HL-60 (cell line): ENCODE results near the gene AMHR2.

Source experiments
- DNase-seq, 2 experiments: peaks; one replicate each; pipeline ENCODE4 v3.0.0-alpha.2; 2010 to 2020; ENCODE audit warnings: low read depth in 1 of 2, low spot score in 1 of 2
- H3K27ac ChIP-seq: fragments of 250-450 bp; sonication (Bioruptor Pico); replicated peaks from 2 replicates; pipeline ENCODE4 v1.5.1; 2020; ENCODE audit warnings: mild to moderate bottlenecking, moderate library complexity
- H3K27me3 ChIP-seq: fragments of 250-450 bp; sonication (Bioruptor Pico); 2 replicates; pipeline ENCODE4 v1.5.1; 2021; ENCODE audit warnings: mild to moderate bottlenecking, moderate library complexity; ENCODE audit not compliant: insufficient read depth, poor library complexity, severe bottlenecking
- H3K4me3 ChIP-seq: replicated peaks from 2 replicates; pipeline ENCODE4 v1.5.1; 2011; ENCODE audit warnings: mild to moderate bottlenecking, control low read depth, low read length; ENCODE audit not compliant: insufficient read depth
- CTCF ChIP-seq: IDR thresholded peaks from one replicate; pipeline ENCODE4 v1.5.1; 2011; ENCODE audit warnings: low read length, control low read depth, inconsistent platforms; ENCODE audit not compliant: insufficient read depth
- GABPA ChIP-seq: IDR thresholded peaks from 2 replicates; pipeline ENCODE4 v1.6.1; 2012; ENCODE audit warnings: low read depth
- POLR2AphosphoS5 ChIP-seq: IDR thresholded peaks from 2 replicates; pipeline ENCODE4 v1.6.1; 2012; ENCODE audit warnings: low read depth
- REST ChIP-seq: IDR thresholded peaks from 2 replicates; pipeline ENCODE4 v1.6.1; 2012; ENCODE audit warnings: low read depth; ENCODE audit not compliant: insufficient replicate concordance
- SPI1 ChIP-seq: IDR thresholded peaks from 2 replicates; pipeline ENCODE4 v1.6.1; 2012; ENCODE audit warnings: low read depth, mild to moderate bottlenecking, borderline replicate concordance

Gene AMHR2

GRCh38 chr12:53467082-53467481 is 43.4 kb downstream of the AMHR2 start:
- no peak overlapping the region for H3K4me3 ChIP-seq
- no peak for DNase-seq
- no peak for TF ChIP-seq CTCF
- no peak for TF ChIP-seq POLR2AphosphoS5
- no peak for TF ChIP-seq SPI1
- no peak for TF ChIP-seq REST
- no peak for TF ChIP-seq GABPA
- H3K27me3 ChIP-seq = no peaks in the 10 kb centered on the region
- H3K27ac ChIP-seq = no peak overlapping the region

- Histone ChIP-seq H3K4me3 (no peak overlapping the region), H3K27me3 (no peaks in the 10 kb centered on the region), H3K27ac (no peak overlapping the region)
- DNase-seq = no peak
- no peak for TF ChIP-seq CTCF
- no peak for TF ChIP-seq REST
- no peak for TF ChIP-seq SPI1
- no peak for TF ChIP-seq GABPA
- no peak for TF ChIP-seq POLR2AphosphoS5
Measured at GRCh38 chr12:53467880-53468279, 44.2 kb downstream of the AMHR2 start.

- no peak for TF ChIP-seq SPI1
- TF ChIP-seq REST = no peak
- TF ChIP-seq CTCF = no peak
- TF ChIP-seq GABPA = no peak
- TF ChIP-seq POLR2AphosphoS5 = no peak
- Histone ChIP-seq H3K4me3 (no peak overlapping the region), H3K27ac (no peak overlapping the region), H3K27me3 (no peaks in the 10 kb centered on the region)
- no peak for DNase-seq
Measured at GRCh38 chr12:53468282-53468681, 44.6 kb downstream of the AMHR2 start.
